Effector CD8-positive, alpha-beta T cell (primary cell): ENCODE measurements around the gene PSMD6.
A peak's percentile ranks its signal among the peaks of the same experiment; 100 is the strongest.

Experiments used
- DNase-seq: peaks from one replicate; lab custom pipeline; 2025; lab: John Stamatoyannopoulos, UW

PSMD6 gene

GRCh38 chr3:63977893-63978292 is 45.4 kb downstream of the PSMD6 start:
- no peak for DNase-seq

GRCh38 chr3:63976872-63977200 is 46.5 kb downstream of the PSMD6 start:
- DNase-seq, result no peak

- no peak for DNase-seq
Measured at GRCh38 chr3:63976161-63976871, 47.0 kb downstream of the PSMD6 start.

- DNase-seq, result no peak
Measured at GRCh38 chr3:63975723-63976122, 47.6 kb downstream of the PSMD6 start.

GRCh38 chr3:63974451-63974850 is 48.8 kb downstream of the PSMD6 start:
- no peak for DNase-seq

- DNase-seq, result no peak
Measured at GRCh38 chr3:63973406-63973805, 49.9 kb downstream of the PSMD6 start.

- DNase-seq, result no peak
Measured at GRCh38 chr3:63972987-63973386, 50.3 kb downstream of the PSMD6 start.

GRCh38 chr3:63972196-63972595 is 51.1 kb downstream of the PSMD6 start:
- DNase-seq, result no peak

GRCh38 chr3:63970631-63971475 is 52.4 kb downstream of the PSMD6 start:
- DNase-seq, result no peak

GRCh38 chr3:63969876-63970275 is 53.4 kb downstream of the PSMD6 start:
- DNase-seq, result no peak

GRCh38 chr3:63968612-63969350 is 54.5 kb downstream of the PSMD6 start:
- no peak for DNase-seq

- DNase-seq, result peak; percentile 17
Measured at GRCh38 chr3:63967675-63968611, 55.4 kb downstream of the PSMD6 start.

GRCh38 chr3:63966871-63967270 is 56.4 kb downstream of the PSMD6 start:
- DNase-seq, result no peak

- DNase-seq, result no peak
Measured at GRCh38 chr3:63966007-63966406, 57.3 kb downstream of the PSMD6 start.

- no peak for DNase-seq
Measured at GRCh38 chr3:63964681-63965485, 58.4 kb downstream of the PSMD6 start.

GRCh38 chr3:63963496-63963895 is 59.8 kb downstream of the PSMD6 start:
- DNase-seq, result no peak

GRCh38 chr3:63961891-63962290 is 61.4 kb downstream of the PSMD6 start:
- no peak for DNase-seq
